Lung (tissue), 12 donors: ENCODE measurements around the gene CROCC. TPM values are rescaled to one million over a fixed set of nuclear protein-coding genes. Genes with fewer than 3 reads are reported as not detected.

Experiments
- ATAC-seq: fragments of 200-7000 bp; cut with Tn5 transposase; one replicate; pipeline ENCODE4 v1.9.1; 2020; ENCODE audit warnings: moderate number of reproducible peaks; ENCODE audit not compliant: insufficient read depth, low FRiP score
- DNase-seq, 3 donors: peaks; one replicate each; pipeline ENCODE4 v3.0.0-alpha.2; 2013 to 2017
- H3K27ac ChIP-seq, 2 donors: one replicate each; pipeline ENCODE4 v1.5.1; 2013; ENCODE audit warnings: mild to moderate bottlenecking in 2 of 2, moderate library complexity in 2 of 2, control low read depth in 1 of 2, inconsistent platforms in 1 of 2, low read depth in 1 of 2, low read length in 1 of 2
- H3K27me3 ChIP-seq, 3 donors: one replicate each; pipeline ENCODE4 v1.5.1; 2013; ENCODE audit warnings: low read length in 2 of 3; ENCODE audit not compliant: control insufficient read depth in 3 of 3, insufficient read depth in 3 of 3
- H3K36me3 ChIP-seq, 4 donors: one replicate each; pipeline ENCODE4 v1.5.1; 2013; ENCODE audit warnings: low read length in 4 of 4, mild to moderate bottlenecking in 1 of 4, moderate library complexity in 1 of 4; ENCODE audit not compliant: control insufficient read depth in 4 of 4, insufficient read depth in 4 of 4
- H3K4me1 ChIP-seq, 5 donors: one replicate each; pipeline ENCODE4 v1.5.1; 2013; ENCODE audit warnings: low read length in 5 of 5, mild to moderate bottlenecking in 2 of 5, moderate library complexity in 1 of 5; ENCODE audit not compliant: control insufficient read depth in 5 of 5, insufficient read depth in 5 of 5
- H3K4me3 ChIP-seq: one replicate; pipeline ENCODE4 v1.5.1; 2013; ENCODE audit warnings: mild to moderate bottlenecking, control low read depth, moderate library complexity
- H3K9ac ChIP-seq, 2 donors: one replicate each; pipeline ENCODE4 v1.5.1; 2013; ENCODE audit warnings: low read length in 2 of 2, control low read depth in 1 of 2; ENCODE audit not compliant: insufficient read depth in 1 of 2
- H3K9me3 ChIP-seq, 4 donors: one replicate each; pipeline ENCODE4 v1.5.1; 2013; ENCODE audit warnings: low read length in 3 of 4, mild to moderate bottlenecking in 1 of 4, moderate library complexity in 1 of 4; ENCODE audit not compliant: control insufficient read depth in 4 of 4, insufficient read depth in 3 of 4
- WGBS, 2 donors: extraction: QIAGEN DNeasy Blood & Tissue Kit; methylation state at CpG; one replicate each; pipeline ENCODE4 v1.1.7; 2013; 5-methylcytosine and 5-hydroxymethylcytosine counted together
- polyA plus RNA-seq, 2 donors: library from polyadenylated mRNA; stranded (reverse); fragments of 200-250 nt; gene quantifications; one replicate each; pipeline ENCODE4 v1.2.1, GENCODE V29; 2013
- total RNA-seq, 2 donors: library from RNA; depleted of rRNA in 1 of 2; stranded (reverse); fragments of >200 nt in 1 of 2; gene quantifications; one replicate each; pipeline ENCODE4 v1.2.1, GENCODE V29; 2014 to 2021
- TF ChIP-seq, protein P1 (sequence below): IDR thresholded peaks from 2 replicates; pipeline ENCODE4 v1.5.1; 2012; ENCODE audit warnings: mild to moderate bottlenecking; ENCODE audit errors: control extremely low read depth, extremely low read depth
- donor health status: control.
- donor health status: control.
- donor health status: Bipolar disorder and iron deficiency.
- donor health status: healthy.
- donor health status: DM: yes; HTN: yes; CAD: no.

The CROCC gene
- total and polyA plus RNA-seq, 4 donors, result 14.9 to 42.2 (median 28.5) TPM

DNA sequence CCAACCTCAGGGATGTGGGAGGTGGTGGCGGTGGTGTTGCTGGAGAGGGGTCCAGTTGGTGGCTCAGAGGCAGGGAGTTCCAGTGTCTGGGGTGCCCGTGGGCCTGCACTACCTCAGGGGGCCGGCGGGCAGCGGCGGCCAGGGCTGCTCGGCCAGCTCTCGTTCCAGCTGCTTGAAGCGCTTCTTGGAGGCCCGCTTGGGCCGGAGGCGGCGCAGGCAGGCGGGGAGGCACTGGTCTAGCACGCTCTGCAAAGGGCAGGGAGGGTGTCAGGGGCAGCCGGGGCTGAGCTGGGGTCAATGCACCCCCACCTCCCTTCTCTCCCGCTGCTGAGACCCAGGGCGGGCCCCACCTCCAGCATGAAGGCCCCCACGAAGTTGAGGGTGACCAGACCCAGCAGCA, 64.4 kb downstream of the CROCC start:
- Histone ChIP-seq H3K4me1 (peaks cover 0 to 15% (median 0%) of the 10 kb centered on the region in 5 donors), H3K4me3 (no peak overlapping the region), H3K9ac (no peak overlapping the region), H3K36me3 (peaks cover 0 to 34% (median 9%) of the 10 kb centered on the region in 4 donors), H3K9me3 (no peaks in the 10 kb centered on the region), H3K27ac (no peak overlapping the region), H3K27me3 (no peaks in the 10 kb centered on the region)
- ATAC-seq (no peak), DNase-seq (no peak)
- WGBS, 2 donors, result 90 to 96% methylated on average over 18 to 19 of the region's 19 CpGs
- TF ChIP-seq, protein P1, sequence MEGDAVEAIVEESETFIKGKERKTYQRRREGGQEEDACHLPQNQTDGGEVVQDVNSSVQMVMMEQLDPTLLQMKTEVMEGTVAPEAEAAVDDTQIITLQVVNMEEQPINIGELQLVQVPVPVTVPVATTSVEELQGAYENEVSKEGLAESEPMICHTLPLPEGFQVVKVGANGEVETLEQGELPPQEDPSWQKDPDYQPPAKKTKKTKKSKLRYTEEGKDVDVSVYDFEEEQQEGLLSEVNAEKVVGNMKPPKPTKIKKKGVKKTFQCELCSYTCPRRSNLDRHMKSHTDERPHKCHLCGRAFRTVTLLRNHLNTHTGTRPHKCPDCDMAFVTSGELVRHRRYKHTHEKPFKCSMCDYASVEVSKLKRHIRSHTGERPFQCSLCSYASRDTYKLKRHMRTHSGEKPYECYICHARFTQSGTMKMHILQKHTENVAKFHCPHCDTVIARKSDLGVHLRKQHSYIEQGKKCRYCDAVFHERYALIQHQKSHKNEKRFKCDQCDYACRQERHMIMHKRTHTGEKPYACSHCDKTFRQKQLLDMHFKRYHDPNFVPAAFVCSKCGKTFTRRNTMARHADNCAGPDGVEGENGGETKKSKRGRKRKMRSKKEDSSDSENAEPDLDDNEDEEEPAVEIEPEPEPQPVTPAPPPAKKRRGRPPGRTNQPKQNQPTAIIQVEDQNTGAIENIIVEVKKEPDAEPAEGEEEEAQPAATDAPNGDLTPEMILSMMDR, result no peak

DNA sequence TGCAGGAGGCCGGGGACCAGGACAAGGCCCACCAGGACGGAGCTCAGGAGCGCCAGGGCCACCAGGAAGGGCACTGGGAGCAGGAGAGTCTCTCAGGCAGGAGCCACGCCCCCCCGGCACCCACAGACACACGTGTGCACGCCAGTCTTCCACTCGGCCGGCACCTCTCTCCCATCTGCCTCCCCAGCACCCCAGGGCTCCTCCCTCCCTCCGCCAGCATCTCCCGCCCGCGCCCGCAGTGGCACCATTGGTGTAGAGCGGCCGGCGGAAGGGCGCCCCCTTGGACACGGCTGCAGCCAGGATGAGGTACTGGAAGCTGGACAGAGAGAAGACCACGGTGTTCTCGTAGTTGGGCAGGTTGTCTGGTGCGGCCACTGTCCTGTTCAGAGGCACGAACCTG, 64.8 kb downstream of the CROCC start:
- H3K4me1 ChIP-seq, result peaks cover 0 to 15% (median 0%) of the 10 kb centered on the region in 5 donors
- H3K27me3 ChIP-seq, result no peaks in the 10 kb centered on the region
- no peak for DNase-seq
- H3K9ac ChIP-seq, result no peak overlapping the region
- no peak for ATAC-seq
- no peak overlapping the region for H3K27ac ChIP-seq
- H3K4me3 ChIP-seq, result no peak overlapping the region
- H3K9me3 ChIP-seq, result no peaks in the 10 kb centered on the region
- WGBS, 2 donors, result 87 to 92% methylated on average over 23 of the region's 23 CpGs
- H3K36me3 ChIP-seq, result peaks cover 0 to 38% (median 9%) of the 10 kb centered on the region in 4 donors
- TF ChIP-seq, protein P1, result no peak

DNA sequence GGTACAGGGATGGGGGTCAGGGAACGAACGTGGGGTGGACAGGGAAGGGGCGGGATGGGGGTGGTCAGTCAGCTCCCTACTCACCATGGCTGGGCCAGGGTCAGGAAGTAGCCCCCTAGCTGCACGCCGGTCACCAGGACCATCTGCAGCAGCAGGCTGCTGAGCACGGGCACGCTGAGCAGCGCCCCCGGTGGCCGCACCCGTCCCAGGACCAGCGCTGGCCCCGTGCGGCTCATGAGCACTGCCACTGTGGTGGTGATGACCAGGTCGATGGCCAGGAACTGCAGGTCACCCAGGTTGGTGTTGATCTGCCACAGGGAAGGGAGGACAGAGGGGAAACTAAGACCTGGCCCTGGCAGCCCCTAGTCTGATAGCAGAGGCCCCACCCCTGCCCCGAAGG, 65.2 kb downstream of the CROCC start:
- H3K27ac ChIP-seq, result no peak overlapping the region
- peaks cover 0 to 42% (median 9%) of the 10 kb centered on the region in 4 donors for H3K36me3 ChIP-seq
- no peak for ATAC-seq
- H3K27me3 ChIP-seq, result no peaks in the 10 kb centered on the region
- TF ChIP-seq, protein P1, result no peak
- H3K9me3 ChIP-seq, result no peaks in the 10 kb centered on the region
- 86 to 91% methylated on average over 16 of the region's 16 CpGs for whole genome bisulfite sequencing, 2 donors
- H3K9ac ChIP-seq, result no peak overlapping the region
- peaks cover 0 to 15% (median 0%) of the 10 kb centered on the region in 5 donors for H3K4me1 ChIP-seq
- DNase-seq, result no peak
- H3K4me3 ChIP-seq, result no peak overlapping the region

DNA sequence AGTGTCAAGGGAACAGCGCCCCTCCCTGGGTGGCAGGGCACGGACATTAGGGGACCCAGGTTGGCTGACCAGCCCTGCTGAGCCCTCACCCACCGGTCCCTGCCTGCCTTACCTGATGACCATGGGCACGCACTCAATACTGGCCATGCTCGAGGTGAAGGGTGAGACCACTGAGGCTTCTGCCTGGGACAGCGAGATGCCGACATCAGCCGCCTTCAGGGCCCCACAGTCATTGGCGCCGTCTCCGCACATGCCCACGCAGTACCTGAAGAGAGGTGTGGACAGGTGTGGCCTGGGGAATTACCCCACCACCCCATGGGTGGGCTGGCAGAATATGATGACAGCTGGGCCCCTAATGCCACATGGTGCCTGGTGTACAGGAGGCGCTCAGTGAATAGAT, 66.5 kb downstream of the CROCC start:
- peaks cover 0 to 42% (median 9%) of the 10 kb centered on the region in 4 donors for H3K36me3 ChIP-seq
- TF ChIP-seq, protein P1, result no peak
- no peaks in the 10 kb centered on the region for H3K9me3 ChIP-seq
- no peak overlapping the region for H3K4me3 ChIP-seq
- H3K27me3 ChIP-seq, result no peaks in the 10 kb centered on the region
- H3K27ac ChIP-seq, result no peak overlapping the region
- peaks cover 0 to 10% (median 0%) of the 10 kb centered on the region in 5 donors for H3K4me1 ChIP-seq
- WGBS, 2 donors, result 92 to 99% methylated on average over 13 of the region's 13 CpGs
- DNase-seq (no peak), ATAC-seq (no peak)
- no peak overlapping the region for H3K9ac ChIP-seq
